Transverse colon (tissue), 4 donors: Measurements from ENCODE around the gene CABP5.

Source experiments
- CTCF ChIP-seq, 5 experiments: fragments of 200-600 bp in 3 of 5; fragments of 450-650 bp in 2 of 5; sonication (generic) in 3 of 5; IDR thresholded peaks; 1 replicate in 2 of 5; 2 replicates in 3 of 5; pipeline ENCODE4 v1.5.1; 2016 to 2017; ENCODE audit warnings: antibody characterized with exemption in 5 of 5, inconsistent platforms in 3 of 5, mild to moderate bottlenecking in 2 of 5, moderate library complexity in 1 of 5
- EP300 ChIP-seq: sonication (generic); formaldehyde crosslinking; IDR thresholded peaks from one replicate; pipeline ENCODE4 v1.6.1; 2017; ENCODE audit warnings: antibody characterized with exemption, low read depth
- POLR2A ChIP-seq: fragments of 450-650 bp; IDR thresholded peaks from one replicate; pipeline ENCODE4 v1.6.1; 2016; ENCODE audit warnings: antibody characterized with exemption, mild to moderate bottlenecking, moderate library complexity
- POLR2AphosphoS5 ChIP-seq, 3 donors: sonication (generic); formaldehyde crosslinking; IDR thresholded peaks; one replicate each; pipeline ENCODE4 v1.6.1; 2016; ENCODE audit warnings: antibody characterized with exemption in 3 of 3

GRCh38 chr19:48059331-48059730 lies 15.5 kb upstream of the CABP5 start:
- no peak for TF ChIP-seq CTCF (IDR thresholded peaks at IDR 0.05)
- TF ChIP-seq EP300: no peak
- TF ChIP-seq POLR2A: no peak
- TF ChIP-seq POLR2AphosphoS5 (IDR thresholded peaks at IDR 0.05): no peak
